ENCODE measurements around the gene THOC5. TPM values are rescaled to one million over a fixed set of nuclear protein-coding genes. Genes with fewer than 3 reads are reported as not detected.
A peak's percentile ranks its signal among the peaks of the same experiment; 100 is the strongest.
"Not testable (repeated sequence)": the region's sequence is repeated elsewhere in the genome, so short reads cannot be mapped to it uniquely, and the experiment has no call there.

THOC5 gene
- total and polyA plus RNA-seq, 12 donors, result 32.0 to 77.9 (median 39.0) TPM

GRCh38 chr22:29550005-29550404, 3.6 kb downstream of the THOC5 start:
- no peak for TF ChIP-seq CTCF (IDR thresholded peaks at IDR 0.05)
- no peaks in the 10 kb centered on the region for H3K9me3 ChIP-seq
- intact Hi-C loops (cut with DNase I), result no loop called here
- 94 to 96% methylated on average over 4 of the region's 4 CpGs for WGBS, 2 donors
- H3K27me3 ChIP-seq, result no peaks in the 10 kb centered on the region
- no peak overlapping the region for H3K4me3 ChIP-seq
- ATAC-seq (no peak), DNase-seq (no peak)
- peaks cover 0 to 12% (median 10%) of the 10 kb centered on the region in 9 donors for H3K4me1 ChIP-seq
- no peak overlapping the region for H3K27ac ChIP-seq
- peaks cover 0 to 55% (median 16%) of the 10 kb centered on the region in 9 donors for H3K36me3 ChIP-seq

- DNase-seq; H3K4me1 ChIP-seq; H3K4me3 ChIP-seq; H3K9me3 ChIP-seq; H3K27ac ChIP-seq; H3K27me3 ChIP-seq; ATAC-seq; intact Hi-C loops (cut with DNase I): not testable (repeated sequence)
- WGBS, 2 donors, result 87 to 91% methylated on average over 8 of the region's 8 CpGs
- peaks cover 0 to 96% (median 51%) of the 10 kb centered on the region in 9 donors for H3K36me3 ChIP-seq
These were observed 8.5 kb downstream of the THOC5 start for GRCh38 chr22:29545045-29545444.

- Histone ChIP-seq H3K36me3 (peaks cover 0 to 98% (median 63%) of the 10 kb centered on the region in 9 donors), H3K4me3 (no peak overlapping the region), H3K27me3 (no peaks in the 10 kb centered on the region), H3K27ac (peak overlapping the region in 1 of 10 donors; percentile 68), H3K4me1 (peaks cover 0 to 8% (median 0%) of the 10 kb centered on the region in 9 donors), H3K9me3 (no peaks in the 10 kb centered on the region)
- intact Hi-C loops (cut with DNase I), result no loop called here
- 89 to 91% methylated on average over 1 of the region's 1 CpG for WGBS, 2 donors
- TF ChIP-seq CTCF (IDR thresholded peaks at IDR 0.05), result no peak
- ATAC-seq, result no peak
- DNase-seq, result no peak
These were observed 11.7 kb downstream of the THOC5 start for GRCh38 chr22:29541845-29542244.

GRCh38 chr22:29539105-29539504, 14.5 kb downstream of the THOC5 start:
- H3K36me3 ChIP-seq, result peaks cover 0 to 100% (median 72%) of the 10 kb centered on the region in 9 donors
- H3K27me3 ChIP-seq, result no peaks in the 10 kb centered on the region
- intact Hi-C loops (cut with DNase I), result no loop called here
- ATAC-seq (no peak), DNase-seq (no peak)
- no peak overlapping the region for H3K27ac ChIP-seq
- no peak for TF ChIP-seq CTCF (IDR thresholded peaks at IDR 0.05)
- WGBS, 2 donors, result 77 to 80% methylated on average over 3 of the region's 3 CpGs
- H3K4me3 ChIP-seq, result no peak overlapping the region
- H3K4me1 ChIP-seq, result peaks cover 0 to 8% (median 0%) of the 10 kb centered on the region in 9 donors
- peaks cover 0 to 1% (median 0%) of the 10 kb centered on the region in 11 donors for H3K9me3 ChIP-seq

- Histone ChIP-seq H3K4me3 (no peak overlapping the region), H3K9me3 (peaks cover 0 to 7% (median 0%) of the 10 kb centered on the region in 11 donors), H3K4me1 (no peaks in the 10 kb centered on the region), H3K27ac (no peak overlapping the region), H3K27me3 (no peaks in the 10 kb centered on the region), H3K36me3 (peaks cover 0 to 100% (median 68%) of the 10 kb centered on the region in 9 donors)
- TF ChIP-seq CTCF (IDR thresholded peaks at IDR 0.05), result no peak
- WGBS, 2 donors, result 89 to 92% methylated on average over 3 of the region's 3 CpGs
- no peak for DNase-seq
- ATAC-seq, result no peak
- intact Hi-C loops (cut with DNase I), result no loop called here
These were observed 17.1 kb downstream of the THOC5 start for GRCh38 chr22:29536411-29536810.
